HepG2 (cell line): ENCODE results near the gene CAMK4. TPM values are rescaled to one million over a fixed set of nuclear protein-coding genes. Genes with fewer than 3 reads are reported as not detected.

Experiments used
- ARHGAP35 ChIP-seq: sonication (generic); formaldehyde crosslinking; IDR thresholded peaks from 2 replicates; pipeline ENCODE4 v1.9.0; 2022; ENCODE audit warnings: mild to moderate bottlenecking, inconsistent platforms, moderate library complexity, missing genetic modification reagents, borderline replicate concordance
- ASH2L ChIP-seq: fragments of 300-600, 200-600 bp; sonication (generic); IDR thresholded peaks from 2 replicates; pipeline ENCODE4 v1.7.0; 2017; ENCODE audit warnings: low read depth, mild to moderate bottlenecking, moderate library complexity, mixed read lengths, low read length; ENCODE audit not compliant: insufficient read length
- ELF4 ChIP-seq: sonication (generic); formaldehyde crosslinking; IDR thresholded peaks from 2 replicates; pipeline ENCODE4 v1.5.0; 2020; ENCODE audit warnings: missing genetic modification reagents, mild to moderate bottlenecking, moderate library complexity, borderline replicate concordance
- HIVEP1 ChIP-seq: sonication (generic); formaldehyde crosslinking; IDR thresholded peaks from 2 replicates; pipeline ENCODE4 v1.4.0; 2020; ENCODE audit warnings: mild to moderate bottlenecking, missing genetic modification reagents
- MAZ ChIP-seq, 2 experiments: sonication (generic) in 1 of 2; formaldehyde crosslinking in 1 of 2; IDR thresholded peaks; 2 replicates each; pipeline versions ENCODE4 v1.5.0 to v1.6.1; 2012 to 2020; ENCODE audit warnings: low read depth in 2 of 2, mild to moderate bottlenecking in 2 of 2, borderline replicate concordance in 1 of 2, improper control_type of control experiment in 1 of 2, low read length in 1 of 2, missing genetic modification reagents in 1 of 2, moderate library complexity in 1 of 2
- NFKB2 ChIP-seq: sonication (generic); formaldehyde crosslinking; IDR thresholded peaks from 2 replicates; pipeline ENCODE4 v1.4.0; 2020; ENCODE audit warnings: missing genetic modification reagents, borderline replicate concordance
- PHB2 ChIP-seq: fragments of 450-650 bp; IDR thresholded peaks from 2 replicates; pipeline ENCODE4 v1.6.1; 2018; ENCODE audit not compliant: partially characterized antibody
- RBFOX2 ChIP-seq: fragments of 200-400 bp; formaldehyde crosslinking; IDR thresholded peaks from 2 replicates; pipeline ENCODE4 v1.6.1; 2017; ENCODE audit warnings: low read depth, mild to moderate bottlenecking, low read length
- SOX13 ChIP-seq, 3 experiments: fragments of 450-650 bp in 1 of 3; sonication (generic) in 1 of 3; formaldehyde crosslinking in 1 of 3; IDR thresholded peaks in 2 of 3; conservative IDR thresholded peaks in 1 of 3; 2 replicates each; pipeline versions ENCODE4 v1.5.0 to v1.6.1; 2016 to 2020; ENCODE audit warnings: antibody characterized with exemption in 1 of 3, mild to moderate bottlenecking in 1 of 3, missing compliant biosample characterization in 1 of 3, missing genetic modification reagents in 1 of 3, moderate library complexity in 1 of 3
- ZNF101 ChIP-seq: sonication (generic); formaldehyde crosslinking; IDR thresholded peaks from 2 replicates; pipeline ENCODE4 v1.4.0; 2020; ENCODE audit warnings: mild to moderate bottlenecking, low read depth, missing genetic modification reagents, borderline replicate concordance
- ZNF317 ChIP-seq: sonication (generic); formaldehyde crosslinking; IDR thresholded peaks from 2 replicates; pipeline ENCODE4 v1.5.0; 2020; ENCODE audit warnings: mild to moderate bottlenecking, missing genetic modification reagents
- ZNF546 ChIP-seq: sonication (generic); formaldehyde crosslinking; conservative IDR thresholded peaks from 2 replicates; pipeline ENCODE4 v1.8.1; 2023; ENCODE audit warnings: mild to moderate bottlenecking, missing genetic modification reagents
- ZNF562 ChIP-seq: sonication (generic); formaldehyde crosslinking; IDR thresholded peaks from 2 replicates; pipeline ENCODE4 v1.8.0; 2022; ENCODE audit warnings: missing genetic modification reagents, borderline replicate concordance
- ZNF569 ChIP-seq: sonication (generic); formaldehyde crosslinking; IDR thresholded peaks from 2 replicates; pipeline ENCODE4 v1.5.0; 2020; ENCODE audit warnings: mild to moderate bottlenecking, missing genetic modification reagents, moderate library complexity, borderline replicate concordance
- ZNF619 ChIP-seq: sonication (generic); formaldehyde crosslinking; IDR thresholded peaks from 2 replicates; pipeline ENCODE4 v1.4.0; 2020; ENCODE audit warnings: mild to moderate bottlenecking, missing genetic modification reagents
- ZNF678 ChIP-seq: sonication (generic); formaldehyde crosslinking; IDR thresholded peaks from 2 replicates; pipeline ENCODE4 v1.4.0; 2020; ENCODE audit warnings: mild to moderate bottlenecking, missing genetic modification reagents
- ZNF737 ChIP-seq: sonication (generic); formaldehyde crosslinking; IDR thresholded peaks from 2 replicates; pipeline ENCODE4 v1.5.0; 2020; ENCODE audit warnings: missing genetic modification reagents, mild to moderate bottlenecking, borderline replicate concordance
- ZNF768 ChIP-seq: sonication (generic); formaldehyde crosslinking; IDR thresholded peaks from 2 replicates; pipeline ENCODE4 v1.4.0; 2020; ENCODE audit warnings: missing genetic modification reagents
- ZSCAN25 ChIP-seq: sonication (generic); formaldehyde crosslinking; IDR thresholded peaks from 2 replicates; pipeline ENCODE4 v1.8.0; 2022; ENCODE audit warnings: mild to moderate bottlenecking, missing genetic modification reagents
- polyA plus RNA-seq, 8 experiments: library from polyadenylated mRNA; depleted of rRNA in 3 of 8; stranded (reverse) in 7 of 8; unstranded in 1 of 8; fragments of >200 nt; fragmentation: Illumina TruSeq in 4 of 8; extraction: Trizol in 4 of 8; gene quantifications; 2 replicates each; pipeline versions ENCODE4 v1.2.1 to v1.2.3, GENCODE V29; 2011 to 2016; ENCODE audit warnings: low read depth in 4 of 8, missing spikeins in 1 of 8, mixed read lengths in 1 of 8; ENCODE audit not compliant: insufficient read depth in 1 of 8
- total RNA-seq, 5 experiments: library from RNA; depleted of rRNA; stranded (reverse); fragments of >200 nt; fragmentation: Illumina TruSeq; extraction: Trizol; gene quantifications; 2 replicates each; pipeline ENCODE4 v1.2.3, GENCODE V29; 2016; ENCODE audit warnings: low read depth in 1 of 5
- TF ChIP-seq, protein P1 (sequence below): sonication (generic); formaldehyde crosslinking; IDR thresholded peaks from 2 replicates; pipeline ENCODE4 v1.4.0; 2020; ENCODE audit warnings: missing genetic modification reagents
- TF ChIP-seq, protein P2 (sequence below): sonication (generic); formaldehyde crosslinking; IDR thresholded peaks from 2 replicates; pipeline ENCODE4 v1.8.0; 2022; ENCODE audit warnings: mild to moderate bottlenecking, missing genetic modification reagents, moderate library complexity
- TF ChIP-seq, protein P3 (sequence below): sonication (generic); formaldehyde crosslinking; IDR thresholded peaks from 2 replicates; pipeline ENCODE4 v1.4.0; 2020; ENCODE audit warnings: low read depth, mild to moderate bottlenecking, missing genetic modification reagents

The CAMK4 gene
- total and polyA plus RNA-seq, 2 of the 13 experiments (the other 11 are each of a cell fraction or from before 2014, with no cell fraction given), result not detected

DNA sequence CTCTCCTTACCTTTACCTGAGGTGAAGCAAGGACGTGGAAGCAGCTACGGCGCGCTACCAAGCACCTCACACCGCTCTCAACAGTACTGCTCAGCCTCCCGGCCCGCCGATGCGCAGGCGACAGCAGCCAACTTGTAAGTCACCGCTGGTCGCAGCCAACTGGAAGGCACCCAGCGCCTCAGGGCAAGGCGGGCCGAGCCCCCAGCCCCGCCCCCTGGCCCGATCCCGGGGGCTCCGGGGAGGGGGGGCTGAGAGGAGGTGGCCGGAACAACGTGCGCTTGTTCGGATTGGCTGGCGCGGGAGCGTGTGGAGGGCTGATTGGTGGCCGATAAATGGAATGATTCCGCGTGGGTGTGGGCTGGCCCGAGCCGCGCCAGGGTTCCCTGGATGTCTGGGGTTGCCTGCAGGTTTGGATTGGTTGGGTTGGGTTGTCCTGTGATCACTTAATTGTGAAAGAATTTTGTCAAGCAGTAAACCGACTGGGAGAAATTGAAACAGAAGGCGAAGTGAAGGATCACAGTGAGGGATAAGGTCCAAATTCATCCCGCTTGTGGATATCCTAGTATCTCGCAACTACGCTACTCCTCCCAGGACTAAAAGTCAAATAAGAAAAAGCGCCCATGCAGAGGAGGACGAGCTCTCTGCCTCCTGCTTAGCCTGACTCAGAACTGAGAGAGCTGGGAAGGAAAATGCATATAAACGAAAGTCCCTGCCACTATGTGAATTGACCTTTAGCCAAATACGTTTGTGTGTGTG, 288.4 kb downstream of the CAMK4 start, which contains the start of gene STARD4 (continued):
- TF ChIP-seq ZNF317 (peak; percentile 93), RBFOX2 (peak; percentile 97), ELF4 (peak; percentile 48; the same call in 1 of the 2 replicates), PHB2 (no peak), ZNF768 (CRISPR knock-in tag) (peak; percentile 63; the same call in 1 of the 2 replicates), SOX13 (IDR thresholded peaks at IDR 0.05) (no peak; the same call in 1 of the 2 replicates), SOX13 (CRISPR knock-in tag; conservative IDR thresholded peaks at IDR 0.05 in 1 of 2, IDR thresholded peaks at IDR 0.05 in 1 of 2) (peak in 1 of 2 experiments; percentile 37; a peak in 1 of 4 replicates), ARHGAP35 (CRISPR knock-in tag) (peak; percentile 71; the same call in 1 of the 2 replicates), ZNF562 (CRISPR knock-in tag) (no peak), NFKB2 (CRISPR knock-in tag) (peak; percentile 97; the same call in 1 of the 2 replicates), ZSCAN25 (peak; percentile 62; the same call in 1 of the 2 replicates), ZNF101 (no peak), HIVEP1 (CRISPR knock-in tag) (peak; percentile 97), MAZ (IDR thresholded peaks at IDR 0.05; ENCODE audit: borderline replicate concordance, low read depth, low read length) (peak; percentile 98), MAZ (CRISPR knock-in tag; IDR thresholded peaks at IDR 0.05; ENCODE audit: low read depth) (peak; percentile 91), ZNF737 (CRISPR knock-in tag) (no peak), ZNF619 (CRISPR knock-in tag) (no peak), ZNF678 (CRISPR knock-in tag) (no peak), ZNF546 (CRISPR knock-in tag) (0 out of 2 replicates have a peak, but pooled peaks have one; percentile 55), ASH2L (peak; percentile 69), ZNF569 (CRISPR knock-in tag) (no peak)
- TF ChIP-seq, protein P1, sequence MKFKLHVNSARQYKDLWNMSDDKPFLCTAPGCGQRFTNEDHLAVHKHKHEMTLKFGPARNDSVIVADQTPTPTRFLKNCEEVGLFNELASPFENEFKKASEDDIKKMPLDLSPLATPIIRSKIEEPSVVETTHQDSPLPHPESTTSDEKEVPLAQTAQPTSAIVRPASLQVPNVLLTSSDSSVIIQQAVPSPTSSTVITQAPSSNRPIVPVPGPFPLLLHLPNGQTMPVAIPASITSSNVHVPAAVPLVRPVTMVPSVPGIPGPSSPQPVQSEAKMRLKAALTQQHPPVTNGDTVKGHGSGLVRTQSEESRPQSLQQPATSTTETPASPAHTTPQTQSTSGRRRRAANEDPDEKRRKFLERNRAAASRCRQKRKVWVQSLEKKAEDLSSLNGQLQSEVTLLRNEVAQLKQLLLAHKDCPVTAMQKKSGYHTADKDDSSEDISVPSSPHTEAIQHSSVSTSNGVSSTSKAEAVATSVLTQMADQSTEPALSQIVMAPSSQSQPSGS (CRISPR knock-in tag), result peak; percentile 26; the same call in 1 of the 2 replicates
- TF ChIP-seq, protein P2, sequence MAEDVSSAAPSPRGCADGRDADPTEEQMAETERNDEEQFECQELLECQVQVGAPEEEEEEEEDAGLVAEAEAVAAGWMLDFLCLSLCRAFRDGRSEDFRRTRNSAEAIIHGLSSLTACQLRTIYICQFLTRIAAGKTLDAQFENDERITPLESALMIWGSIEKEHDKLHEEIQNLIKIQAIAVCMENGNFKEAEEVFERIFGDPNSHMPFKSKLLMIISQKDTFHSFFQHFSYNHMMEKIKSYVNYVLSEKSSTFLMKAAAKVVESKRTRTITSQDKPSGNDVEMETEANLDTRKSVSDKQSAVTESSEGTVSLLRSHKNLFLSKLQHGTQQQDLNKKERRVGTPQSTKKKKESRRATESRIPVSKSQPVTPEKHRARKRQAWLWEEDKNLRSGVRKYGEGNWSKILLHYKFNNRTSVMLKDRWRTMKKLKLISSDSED (CRISPR knock-in tag), result no peak
- TF ChIP-seq, protein P3, sequence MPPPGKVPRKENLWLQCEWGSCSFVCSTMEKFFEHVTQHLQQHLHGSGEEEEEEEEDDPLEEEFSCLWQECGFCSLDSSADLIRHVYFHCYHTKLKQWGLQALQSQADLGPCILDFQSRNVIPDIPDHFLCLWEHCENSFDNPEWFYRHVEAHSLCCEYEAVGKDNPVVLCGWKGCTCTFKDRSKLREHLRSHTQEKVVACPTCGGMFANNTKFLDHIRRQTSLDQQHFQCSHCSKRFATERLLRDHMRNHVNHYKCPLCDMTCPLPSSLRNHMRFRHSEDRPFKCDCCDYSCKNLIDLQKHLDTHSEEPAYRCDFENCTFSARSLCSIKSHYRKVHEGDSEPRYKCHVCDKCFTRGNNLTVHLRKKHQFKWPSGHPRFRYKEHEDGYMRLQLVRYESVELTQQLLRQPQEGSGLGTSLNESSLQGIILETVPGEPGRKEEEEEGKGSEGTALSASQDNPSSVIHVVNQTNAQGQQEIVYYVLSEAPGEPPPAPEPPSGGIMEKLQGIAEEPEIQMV (CRISPR knock-in tag), result peak; percentile 63; the same call in 1 of the 2 replicates
